H1 (cell line): ENCODE data around the gene FRMD4B. TPM values are rescaled to one million over a fixed set of nuclear protein-coding genes. Genes with fewer than 3 reads are reported as not detected.

Source experiments
- CTCF ChIA-PET: fragments of 300-600 bp; sonication (Branson Sonifier 250); formaldehyde crosslinking; loops from one replicate; lab custom pipeline; 2021; ENCODE audit not compliant: partially characterized antibody; lab: Charles Lee
- POLR2A ChIA-PET: fragments of 300-600 bp; sonication (Branson Sonifier 250); formaldehyde crosslinking; loops from one replicate; lab custom pipeline; 2021; ENCODE audit warnings: inconsistent platforms; ENCODE audit not compliant: partially characterized antibody; lab: Charles Lee
- DNase-seq, 2 experiments: peaks; one replicate each; pipeline versions ENCODE4 v3.0.0 to v3.0.0-alpha.2; 2010 to 2022; ENCODE audit warnings: low spot score in 2 of 2, low read depth in 1 of 2, mixed read lengths in 1 of 2
- FAIRE-seq: peaks from 2 replicates; lab custom pipeline; 2011; peaks lifted over from hg19 to GRCh38; lab: Jason Lieb, UNC
- H2AFZ ChIP-seq: 2 replicates; pipeline ENCODE4 v1.8.1; 2012; ENCODE audit warnings: low read length, inconsistent platforms
- H2AK5ac ChIP-seq: 2 replicates; pipeline ENCODE4 v1.6.1; 2013; ENCODE audit warnings: low read depth, low read length
- H2BK120ac ChIP-seq: replicated peaks from 2 replicates; pipeline ENCODE3; 2013; ENCODE audit warnings: low read depth, low read length, inconsistent platforms
- H2BK12ac ChIP-seq: 2 replicates; pipeline ENCODE4 v1.6.1; 2013; ENCODE audit warnings: low read depth, low read length
- H2BK15ac ChIP-seq: 2 replicates; pipeline ENCODE4 v1.6.1; 2013; ENCODE audit warnings: low read length
- H2BK20ac ChIP-seq: 2 replicates; pipeline ENCODE4 v1.6.1; 2013; ENCODE audit warnings: low read length
- H2BK5ac ChIP-seq: 2 replicates; pipeline ENCODE4 v1.6.1; 2013; ENCODE audit warnings: low read depth, low read length
- H3K14ac ChIP-seq: 2 replicates; pipeline ENCODE4 v1.6.1; 2013; ENCODE audit warnings: inconsistent platforms; ENCODE audit not compliant: insufficient read length
- H3K18ac ChIP-seq: 2 replicates; pipeline ENCODE4 v1.6.1; 2013; ENCODE audit warnings: low read length; ENCODE audit errors: extremely low read depth
- H3K23ac ChIP-seq: 2 replicates; pipeline ENCODE4 v1.6.1; 2013; ENCODE audit warnings: inconsistent platforms; ENCODE audit not compliant: insufficient read length
- H3K23me2 ChIP-seq: 2 replicates; pipeline ENCODE4 v1.6.1; 2013; ENCODE audit warnings: low read depth, low read length
- H3K27ac ChIP-seq: 2 replicates; pipeline ENCODE4 v1.6.1; 2011; ENCODE audit warnings: low read depth, low read length, inconsistent platforms
- H3K27me3 ChIP-seq, 4 experiments: replicated peaks in 1 of 4; 1 replicate in 1 of 4; 2 replicates in 3 of 4; pipeline versions ENCODE4 v1.6.1 to v1.8.1; 2011 to 2013; ENCODE audit warnings: low read length in 3 of 4, mild to moderate bottlenecking in 3 of 4, inconsistent platforms in 2 of 4, mixed read lengths in 2 of 4, moderate library complexity in 1 of 4; ENCODE audit not compliant: control insufficient read depth in 3 of 4, insufficient read depth in 3 of 4; ENCODE audit errors: extremely low read depth in 1 of 4
- H3K36me3 ChIP-seq, 4 experiments: 2 replicates each; pipeline versions ENCODE4 v1.6.1 to v1.8.1; 2011 to 2013; ENCODE audit warnings: mild to moderate bottlenecking in 4 of 4, low read length in 3 of 4, moderate library complexity in 2 of 4, control low read depth in 1 of 4, inconsistent platforms in 1 of 4; ENCODE audit not compliant: insufficient read depth in 4 of 4, control insufficient read depth in 2 of 4
- H3K4ac ChIP-seq: replicated peaks from 2 replicates; pipeline ENCODE3; 2013; ENCODE audit warnings: low read length, low read depth, mixed read lengths, inconsistent platforms; ENCODE audit not compliant: insufficient read length
- H3K4me1 ChIP-seq, 4 experiments: replicated peaks in 1 of 4; 1 replicate in 1 of 4; 2 replicates in 3 of 4; pipeline versions ENCODE4 v1.6.1 to v1.8.1; 2011 to 2013; ENCODE audit warnings: low read length in 3 of 4, inconsistent platforms in 2 of 4, mixed read lengths in 1 of 4; ENCODE audit not compliant: insufficient read depth in 4 of 4, control insufficient read depth in 3 of 4
- H3K4me2 ChIP-seq, 2 experiments: 2 replicates each; pipeline versions ENCODE4 v1.6.1 to v1.8.1; 2011 to 2013; ENCODE audit warnings: low read depth in 2 of 2, low read length in 2 of 2, control low read depth in 1 of 2, inconsistent platforms in 1 of 2, mild to moderate bottlenecking in 1 of 2; ENCODE audit not compliant: insufficient read depth in 1 of 2
- H3K4me3 ChIP-seq, 4 experiments: fragments of 200-600, 300-600 bp in 1 of 4; sonication (generic), shearing (Covaris generic), sonication (Bioruptor Twin) in 1 of 4; 2 replicates each; pipeline versions ENCODE4 v1.5.1 to v1.8.1; 2011 to 2016; ENCODE audit warnings: low read length in 4 of 4, low read depth in 3 of 4, control low read depth in 2 of 4, inconsistent platforms in 2 of 4, mild to moderate bottlenecking in 2 of 4, mixed read lengths in 1 of 4, moderate library complexity in 1 of 4; ENCODE audit not compliant: insufficient read depth in 2 of 4; ENCODE audit errors: extremely low read depth in 1 of 4
- H3K56ac ChIP-seq: replicated peaks from 2 replicates; pipeline ENCODE3; 2013; ENCODE audit warnings: low read depth, mild to moderate bottlenecking, mixed read lengths, low read length, inconsistent platforms; ENCODE audit not compliant: insufficient read length
- H3K79me1 ChIP-seq: 2 replicates; pipeline ENCODE4 v1.6.1; 2013; ENCODE audit warnings: low read depth, low read length, control low read depth
- H3K79me2 ChIP-seq, 2 experiments: 2 replicates each; pipeline versions ENCODE4 v1.6.1 to v1.8.1; 2012 to 2013; ENCODE audit warnings: low read length in 2 of 2, mild to moderate bottlenecking in 2 of 2, inconsistent platforms in 1 of 2; ENCODE audit not compliant: insufficient read depth in 2 of 2, control insufficient read depth in 1 of 2
- H3K9ac ChIP-seq, 4 experiments: replicated peaks in 1 of 4; 1 replicate in 1 of 4; 2 replicates in 3 of 4; pipeline versions ENCODE4 v1.6.1 to v1.8.1; 2011 to 2013; ENCODE audit warnings: low read depth in 3 of 4, low read length in 3 of 4, control low read depth in 2 of 4, mild to moderate bottlenecking in 2 of 4, moderate library complexity in 2 of 4, inconsistent platforms in 1 of 4; ENCODE audit errors: extremely low read depth in 1 of 4
- H3K9me3 ChIP-seq, 2 experiments: 2 replicates each; pipeline versions ENCODE4 v1.6.1 to v1.8.1; 2012 to 2013; ENCODE audit warnings: mild to moderate bottlenecking in 2 of 2, moderate library complexity in 2 of 2, control low read depth in 1 of 2, inconsistent platforms in 1 of 2, low read depth in 1 of 2, low read length in 1 of 2, mixed read lengths in 1 of 2; ENCODE audit not compliant: insufficient read depth in 2 of 2
- H4K20me1 ChIP-seq, 2 experiments: replicated peaks in 1 of 2; 2 replicates each; pipeline versions ENCODE3 to v1.8.1; 2011 to 2013; ENCODE audit warnings: inconsistent platforms in 2 of 2, low read length in 2 of 2, mild to moderate bottlenecking in 1 of 2; ENCODE audit not compliant: insufficient read depth in 2 of 2, control insufficient read depth in 1 of 2
- H4K5ac ChIP-seq: 2 replicates; pipeline ENCODE4 v1.6.1; 2013; ENCODE audit warnings: low read length, low read depth, mixed read lengths, inconsistent platforms; ENCODE audit not compliant: insufficient read length
- H4K8ac ChIP-seq: 2 replicates; pipeline ENCODE4 v1.8.0; 2013; ENCODE audit warnings: mild to moderate bottlenecking, moderate library complexity, low read length, inconsistent platforms; ENCODE audit not compliant: insufficient read depth; ENCODE audit errors: extremely low read depth
- H4K91ac ChIP-seq: replicated peaks from 2 replicates; pipeline ENCODE3; 2013; ENCODE audit warnings: low read length, mixed read lengths, inconsistent platforms; ENCODE audit not compliant: insufficient read length
- ATF3 ChIP-seq: IDR thresholded peaks from 2 replicates; pipeline ENCODE4 v1.6.1; 2011; ENCODE audit warnings: low read depth, mild to moderate bottlenecking, low read length; ENCODE audit not compliant: insufficient read depth
- HDAC6 ChIP-seq: IDR thresholded peaks from one replicate; pipeline ENCODE4 v1.7.1; 2012; ENCODE audit warnings: low read depth, mild to moderate bottlenecking, inconsistent platforms, low read length, moderate library complexity
- WGBS, 2 experiments: shearing (Covaris generic) in 1 of 2; methylation state at CpG; one replicate each; pipeline versions ENCODE4 v1.1.6 to v1.1.7; 2013 to 2015; ENCODE audit warnings: low lambda C conversion rate in 2 of 2, mixed read lengths in 2 of 2, inconsistent platforms in 1 of 2, low coverage in 1 of 2, missing lambda C conversion rate in 1 of 2; ENCODE audit not compliant: insufficient replicate concordance in 2 of 2, insufficient coverage in 1 of 2, insufficient read length in 1 of 2; ENCODE audit errors: extremely low coverage in 1 of 2, missing lambda C conversion rate in 1 of 2; 5-methylcytosine and 5-hydroxymethylcytosine counted together
- polyA plus RNA-seq, 7 experiments: library from polyadenylated mRNA; depleted of rRNA in 3 of 7; stranded (reverse) in 5 of 7; unstranded in 2 of 7; fragments of >200 nt in 5 of 7; fragments of 200-250 nt in 2 of 7; gene quantifications; 1 replicate in 5 of 7; 2 replicates in 1 of 7; 4 replicates in 1 of 7; pipeline versions ENCODE4 v1.2.1 to v1.2.3, GENCODE V29; 2011 to 2013; ENCODE audit warnings: missing spikeins in 2 of 7, mixed read lengths in 2 of 7
- total RNA-seq: library from RNA; stranded (reverse); fragmentation: NEBNext Ultra II Directional; extraction: Animal tissue kit (Norgen Biotek cat#: 25700); gene quantifications from 2 replicates; pipeline ENCODE4 v1.2.1, GENCODE V29; 2021

The FRMD4B gene
- total and polyA plus RNA-seq, 2 of the 8 experiments (the other 6 are each of a cell fraction or from before 2014, with no cell fraction given): 2.7 to 7.2 TPM

- Histone ChIP-seq H3K9ac (no peak overlapping the region), H3K4me1 (peaks cover 5 to 24% (median 16%) of the 10 kb centered on the region in 4 experiments; a peak in 5 of 7 replicates), H2BK5ac (no peak overlapping the region), H2BK15ac (no peak overlapping the region), H4K5ac (no peak overlapping the region), H4K8ac (no peak overlapping the region), H4K20me1 (no peaks in the 10 kb centered on the region), H2AFZ (no peak overlapping the region), H3K14ac (no peak overlapping the region), H4K91ac (no peak overlapping the region), H3K79me2 (no peaks in the 10 kb centered on the region), H3K56ac (no peak overlapping the region), H3K23me2 (no peaks in the 10 kb centered on the region), H2BK120ac (no peak overlapping the region), H3K23ac (no peak overlapping the region), H3K18ac (no peak overlapping the region), H3K4me2 (no peak overlapping the region), H2BK20ac (no peak overlapping the region), H2AK5ac (no peak overlapping the region), H3K27ac (no peak overlapping the region), H3K4me3 (no peak overlapping the region), H2BK12ac (no peak overlapping the region), H3K9me3 (no peaks in the 10 kb centered on the region), H3K36me3 (no peaks in the 10 kb centered on the region), H3K79me1 (no peaks in the 10 kb centered on the region), H3K27me3 (no peaks in the 10 kb centered on the region), H3K4ac (no peak overlapping the region)
- ChIA-PET CTCF (interaction anchor here (0.9 to 1.5 kb wide), 5 partner anchors 20 to 78 kb away, joined by 3 to 6 read pairs (median 4); no protein-coding TSS in a partner anchor), POLR2A (interaction anchor here (0.9 kb wide), 2 partner anchors 11 to 49 kb away, joined by 3 read pairs; no protein-coding TSS in a partner anchor)
- TF ChIP-seq ATF3 (no peak), HDAC6 (no peak)
- no peak for DNase-seq
- peak; percentile 73 for FAIRE-seq
- 88% methylated on average over 1 of the region's 1 CpG; no CpG with 5 or more reads in 1 of the 2 experiments for WGBS, 2 experiments
These were observed 146.8 kb downstream of the FRMD4B start for GRCh38 chr3:69239063-69239462.
